Smooth muscle cell (in vitro differentiated cells): ENCODE data around the gene C21orf58. TPM values are rescaled to one million over a fixed set of nuclear protein-coding genes. Genes with fewer than 3 reads are reported as not detected.

Experiments used
- DNase-seq: peaks from one replicate; lab custom pipeline; 2025; ENCODE audit not compliant: unreplicated experiment; lab: John Stamatoyannopoulos, UW
- H2AFZ ChIP-seq: fragments of 200-600 bp; sonication (generic); 2 replicates; pipeline ENCODE4 v1.6.0; 2016; ENCODE audit warnings: antibody characterized with exemption, low read depth, mild to moderate bottlenecking
- H3F3A ChIP-seq: fragments of 200-600 bp; sonication (generic); 2 replicates; pipeline ENCODE4 v1.6.0; 2017; ENCODE audit warnings: antibody characterized with exemption, low read depth
- H3K27ac ChIP-seq: fragments of 200-600 bp; sonication (generic); 2 replicates; pipeline ENCODE4 v1.5.1; 2016; ENCODE audit warnings: low read depth, mild to moderate bottlenecking
- H3K27me3 ChIP-seq: fragments of 200-600 bp; sonication (generic); 2 replicates; pipeline ENCODE4 v1.6.1; 2016; ENCODE audit warnings: low read depth, mild to moderate bottlenecking
- H3K36me3 ChIP-seq: fragments of 200-600 bp; sonication (generic); 2 replicates; pipeline ENCODE4 v1.5.1; 2016; ENCODE audit warnings: low read depth
- H3K4me1 ChIP-seq: fragments of 200-600 bp; sonication (generic); 2 replicates; pipeline ENCODE4 v1.5.1; 2016; ENCODE audit warnings: low read depth
- H3K4me2 ChIP-seq: fragments of 200-600 bp; sonication (generic); 2 replicates; pipeline ENCODE4 v1.6.0; 2016; ENCODE audit warnings: mild to moderate bottlenecking
- H3K4me3 ChIP-seq: fragments of 200-600 bp; sonication (generic); 2 replicates; pipeline ENCODE4 v1.5.1; 2016; ENCODE audit warnings: mild to moderate bottlenecking
- H3K79me2 ChIP-seq: fragments of 200-600 bp; sonication (generic); 2 replicates; pipeline ENCODE4 v1.6.0; 2016; ENCODE audit warnings: low read depth, mild to moderate bottlenecking
- H3K9ac ChIP-seq: fragments of 200-600 bp; sonication (generic); 2 replicates; pipeline ENCODE4 v1.6.0; 2016; ENCODE audit warnings: low read depth
- H3K9me3 ChIP-seq: fragments of 200-600 bp; sonication (generic); replicated peaks from 2 replicates; pipeline ENCODE4 v1.5.1; 2016; ENCODE audit warnings: low read depth
- H4K20me1 ChIP-seq: fragments of 200-600 bp; sonication (generic); 2 replicates; pipeline ENCODE4 v1.6.0; 2016; ENCODE audit warnings: low read depth
- CTCF ChIP-seq: fragments of 200-600 bp; sonication (generic); IDR thresholded peaks from 2 replicates; pipeline ENCODE4 v1.5.1; 2017; ENCODE audit warnings: borderline replicate concordance, mild to moderate bottlenecking, antibody characterized with exemption; ENCODE audit not compliant: insufficient read depth, poor library complexity, severe bottlenecking
- WGBS: methylation state at CpG from one replicate; pipeline ENCODE4 v1.1.7; 2016; ENCODE audit warnings: low lambda C conversion rate; 5-methylcytosine and 5-hydroxymethylcytosine counted together
- polyA plus RNA-seq: library from polyadenylated mRNA; unstranded; fragments of >200 nt; fragmentation: Nextera tagmentation; extraction: Ambion mirVana; gene quantifications from 2 replicates; pipeline ENCODE4 v1.2.1, GENCODE V29; 2016
- total RNA-seq: library from RNA; depleted of rRNA; stranded (reverse); fragments of >200 nt; gene quantifications from 2 replicates; pipeline ENCODE4 v1.2.3, GENCODE V29; 2014

The C21orf58 gene
- total and polyA plus RNA-seq, 2 experiments from 2014 or later: 3.9 to 4.5 TPM

DNA sequence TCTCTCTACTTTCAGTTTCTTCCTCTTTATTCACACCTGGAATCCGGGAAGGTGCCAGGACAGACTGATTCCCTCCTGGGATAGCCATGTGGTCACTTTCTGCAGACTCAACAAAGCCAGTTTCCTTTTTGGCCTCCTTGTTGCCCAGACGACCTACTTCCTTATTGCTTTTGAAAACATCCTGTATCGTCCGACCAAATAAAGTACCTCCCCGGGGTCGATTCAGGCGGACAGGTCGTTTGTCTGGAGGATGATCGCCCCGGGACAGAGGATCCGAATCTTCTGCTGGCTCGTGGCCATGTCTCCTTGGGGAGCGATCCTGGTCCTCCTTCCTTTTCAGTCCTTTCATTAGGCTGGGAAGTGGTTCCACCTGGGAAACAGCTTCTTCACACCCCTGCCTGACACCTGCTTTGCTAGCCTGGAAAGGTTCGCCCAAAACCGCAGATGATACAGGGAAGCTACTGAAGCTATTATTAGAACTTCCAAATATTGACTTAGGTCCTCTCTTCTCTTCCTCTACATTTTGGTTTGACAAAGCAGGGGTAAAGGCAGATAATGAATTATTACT is 39.5 kb downstream of the C21orf58 start:
- no peak overlapping the region for H3K9ac ChIP-seq
- no peaks in the 10 kb centered on the region for H3K27me3 ChIP-seq
- H4K20me1 ChIP-seq: peaks cover 31% of the 10 kb centered on the region
- H3K36me3 ChIP-seq: no peaks in the 10 kb centered on the region
- 94% methylated on average over 15 of the region's 15 CpGs for WGBS
- H3K27ac ChIP-seq: no peak overlapping the region
- H3K4me2 ChIP-seq: peak overlapping the region; percentile 93
- H3K4me1 ChIP-seq: peaks cover 28% of the 10 kb centered on the region
- DNase-seq: no peak
- no peak overlapping the region for H3K4me3 ChIP-seq
- peaks cover 54% of the 10 kb centered on the region for H3K79me2 ChIP-seq
- H2AFZ ChIP-seq: no peak overlapping the region
- peaks cover 22% of the 10 kb centered on the region for H3F3A ChIP-seq
- TF ChIP-seq CTCF: no peak
- no peaks in the 10 kb centered on the region for H3K9me3 ChIP-seq

DNA sequence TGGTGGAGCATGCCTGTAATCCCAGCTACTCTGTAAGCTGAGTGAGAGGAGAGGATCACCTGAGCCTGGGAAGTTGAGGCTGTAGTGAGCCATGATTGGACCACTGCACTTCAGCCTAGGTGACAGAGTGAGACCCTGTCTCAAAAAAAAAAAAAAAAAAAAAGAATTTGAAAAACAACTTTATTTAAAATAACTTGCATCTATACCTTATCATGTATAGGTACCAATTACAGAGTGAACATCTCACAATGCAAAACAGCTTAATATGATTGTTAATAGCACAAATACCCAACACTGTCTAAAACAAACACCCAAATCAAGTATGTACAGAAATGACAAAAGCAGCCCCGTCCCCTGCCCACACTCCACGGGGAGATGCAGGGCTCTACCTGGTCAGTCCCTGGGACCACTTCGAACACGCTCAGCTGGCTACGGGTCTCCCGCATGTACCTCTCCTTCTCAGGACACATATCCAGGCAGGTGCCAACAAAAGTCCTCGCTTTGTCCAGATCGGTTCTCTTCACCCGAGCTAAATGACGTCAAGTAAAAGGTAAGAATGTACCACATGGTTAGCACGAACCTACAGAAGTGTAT is 48.8 kb downstream of the C21orf58 start:
- no peak for DNase-seq
- TF ChIP-seq CTCF: no peak
- no peaks in the 10 kb centered on the region for H3K4me1 ChIP-seq
- no peaks in the 10 kb centered on the region for H3K27me3 ChIP-seq
- no peak overlapping the region for H3K4me2 ChIP-seq
- H3K36me3 ChIP-seq: peaks cover 18% of the 10 kb centered on the region
- H3K9me3 ChIP-seq: no peaks in the 10 kb centered on the region
- H3F3A ChIP-seq: no peaks in the 10 kb centered on the region
- peaks cover 13% of the 10 kb centered on the region for H4K20me1 ChIP-seq
- peaks cover 17% of the 10 kb centered on the region for H3K79me2 ChIP-seq
- no peak overlapping the region for H3K27ac ChIP-seq
- H2AFZ ChIP-seq: no peak overlapping the region
- H3K9ac ChIP-seq: no peak overlapping the region
- no peak overlapping the region for H3K4me3 ChIP-seq
- 98% methylated on average over 11 of the region's 11 CpGs for WGBS

GRCh38 chr21:46273341-46273740 is 50.3 kb downstream of the C21orf58 start:
- H3F3A ChIP-seq: no peaks in the 10 kb centered on the region
- no peaks in the 10 kb centered on the region for H3K9me3 ChIP-seq
- no peak overlapping the region for H3K27ac ChIP-seq
- peaks cover 12% of the 10 kb centered on the region for H3K79me2 ChIP-seq
- no peak overlapping the region for H3K9ac ChIP-seq
- no peak for DNase-seq
- TF ChIP-seq CTCF: no peak
- peaks cover 18% of the 10 kb centered on the region for H4K20me1 ChIP-seq
- peaks cover 22% of the 10 kb centered on the region for H3K36me3 ChIP-seq
- no peaks in the 10 kb centered on the region for H3K4me1 ChIP-seq
- H3K4me2 ChIP-seq: no peak overlapping the region
- 98% methylated on average over 14 of the region's 14 CpGs for WGBS
- H3K27me3 ChIP-seq: no peaks in the 10 kb centered on the region
- H2AFZ ChIP-seq: no peak overlapping the region
- no peak overlapping the region for H3K4me3 ChIP-seq

GRCh38 chr21:46269466-46269865 is 54.2 kb downstream of the C21orf58 start:
- no peaks in the 10 kb centered on the region for H3K27me3 ChIP-seq
- H3K36me3 ChIP-seq: peaks cover 9% of the 10 kb centered on the region

More at GRCh38 chr21:46269466-46269865, 54.2 kb downstream of the C21orf58 start:
- no peak overlapping the region for H3K9ac ChIP-seq
- H3F3A ChIP-seq: no peaks in the 10 kb centered on the region
- no peaks in the 10 kb centered on the region for H3K79me2 ChIP-seq
- 97% methylated on average over 10 of the region's 10 CpGs for WGBS
- H4K20me1 ChIP-seq: peaks cover 35% of the 10 kb centered on the region
- H3K9me3 ChIP-seq: no peaks in the 10 kb centered on the region
- no peak overlapping the region for H3K4me2 ChIP-seq
- H2AFZ ChIP-seq: no peak overlapping the region
- H3K4me1 ChIP-seq: no peaks in the 10 kb centered on the region
- TF ChIP-seq CTCF: no peak
- DNase-seq: no peak
- H3K4me3 ChIP-seq: no peak overlapping the region
- H3K27ac ChIP-seq: no peak overlapping the region
